HepG2 (cell line): ENCODE data around the gene ATG13. TPM values are rescaled to one million over a fixed set of nuclear protein-coding genes. Genes with fewer than 3 reads are reported as not detected.

ENCODE experiments used
- JARID2 ChIP-seq: sonication (generic); formaldehyde crosslinking; IDR thresholded peaks from 2 replicates; pipeline ENCODE4 v1.8.1; 2023; ENCODE audit warnings: missing genetic modification reagents, inconsistent platforms; ENCODE audit not compliant: insufficient replicate concordance
- KDM6A ChIP-seq: IDR thresholded peaks from 2 replicates; pipeline ENCODE4 v1.6.1; 2016; ENCODE audit warnings: low read depth
- MEIS2 ChIP-seq: sonication (generic); formaldehyde crosslinking; IDR thresholded peaks from 2 replicates; pipeline ENCODE4 v1.9.0; 2021; ENCODE audit warnings: mild to moderate bottlenecking, missing genetic modification reagents
- NR3C1 ChIP-seq: sonication (generic); formaldehyde crosslinking; IDR thresholded peaks from 2 replicates; pipeline ENCODE4 v1.4.0; 2020; ENCODE audit warnings: missing genetic modification reagents
- PRDM15 ChIP-seq: sonication (generic); formaldehyde crosslinking; IDR thresholded peaks from 2 replicates; pipeline ENCODE4 v1.4.0; 2020; ENCODE audit warnings: missing genetic modification reagents
- PTBP1 ChIP-seq: fragments of 200-400 bp; formaldehyde crosslinking; IDR thresholded peaks from 2 replicates; pipeline ENCODE4 v1.6.1; 2018; ENCODE audit warnings: low read length, low read depth; ENCODE audit not compliant: poor library complexity, severe bottlenecking
- SRSF1 ChIP-seq: fragments of 200-400 bp; formaldehyde crosslinking; optimal IDR thresholded peaks from 2 replicates; pipeline ENCODE3; 2017; ENCODE audit warnings: mild to moderate bottlenecking, low read depth, low read length, moderate library complexity
- SUZ12 ChIP-seq: fragments of 150-350 bp; IDR thresholded peaks from 2 replicates; pipeline ENCODE4 v1.6.1; 2014; ENCODE audit warnings: low read depth, low read length
- ZFY ChIP-seq: sonication (generic); formaldehyde crosslinking; IDR thresholded peaks from 2 replicates; pipeline ENCODE4 v1.4.0; 2020; ENCODE audit warnings: missing genetic modification reagents
- ZNF263 ChIP-seq: sonication (generic); formaldehyde crosslinking; IDR thresholded peaks from 2 replicates; pipeline ENCODE4 v1.4.0; 2020; ENCODE audit warnings: missing genetic modification reagents
- polyA plus RNA-seq, 8 experiments: library from polyadenylated mRNA; depleted of rRNA in 3 of 8; stranded (reverse) in 7 of 8; unstranded in 1 of 8; fragments of >200 nt; fragmentation: Illumina TruSeq in 4 of 8; extraction: Trizol in 4 of 8; gene quantifications; 2 replicates each; pipeline versions ENCODE4 v1.2.1 to v1.2.3, GENCODE V29; 2011 to 2016; ENCODE audit warnings: low read depth in 4 of 8, missing spikeins in 1 of 8, mixed read lengths in 1 of 8; ENCODE audit not compliant: insufficient read depth in 1 of 8
- total RNA-seq, 5 experiments: library from RNA; depleted of rRNA; stranded (reverse); fragments of >200 nt; fragmentation: Illumina TruSeq; extraction: Trizol; gene quantifications; 2 replicates each; pipeline ENCODE4 v1.2.3, GENCODE V29; 2016; ENCODE audit warnings: low read depth in 1 of 5
- TF ChIP-seq, protein P1 (sequence below): sonication (generic); formaldehyde crosslinking; IDR thresholded peaks from 2 replicates; pipeline ENCODE4 v1.4.0; 2020; ENCODE audit warnings: low read depth, missing genetic modification reagents

Gene ATG13
- total and polyA plus RNA-seq, 2 of the 13 experiments (the other 11 are each of a cell fraction or from before 2014, with no cell fraction given): 55.0 to 77.3 TPM

DNA sequence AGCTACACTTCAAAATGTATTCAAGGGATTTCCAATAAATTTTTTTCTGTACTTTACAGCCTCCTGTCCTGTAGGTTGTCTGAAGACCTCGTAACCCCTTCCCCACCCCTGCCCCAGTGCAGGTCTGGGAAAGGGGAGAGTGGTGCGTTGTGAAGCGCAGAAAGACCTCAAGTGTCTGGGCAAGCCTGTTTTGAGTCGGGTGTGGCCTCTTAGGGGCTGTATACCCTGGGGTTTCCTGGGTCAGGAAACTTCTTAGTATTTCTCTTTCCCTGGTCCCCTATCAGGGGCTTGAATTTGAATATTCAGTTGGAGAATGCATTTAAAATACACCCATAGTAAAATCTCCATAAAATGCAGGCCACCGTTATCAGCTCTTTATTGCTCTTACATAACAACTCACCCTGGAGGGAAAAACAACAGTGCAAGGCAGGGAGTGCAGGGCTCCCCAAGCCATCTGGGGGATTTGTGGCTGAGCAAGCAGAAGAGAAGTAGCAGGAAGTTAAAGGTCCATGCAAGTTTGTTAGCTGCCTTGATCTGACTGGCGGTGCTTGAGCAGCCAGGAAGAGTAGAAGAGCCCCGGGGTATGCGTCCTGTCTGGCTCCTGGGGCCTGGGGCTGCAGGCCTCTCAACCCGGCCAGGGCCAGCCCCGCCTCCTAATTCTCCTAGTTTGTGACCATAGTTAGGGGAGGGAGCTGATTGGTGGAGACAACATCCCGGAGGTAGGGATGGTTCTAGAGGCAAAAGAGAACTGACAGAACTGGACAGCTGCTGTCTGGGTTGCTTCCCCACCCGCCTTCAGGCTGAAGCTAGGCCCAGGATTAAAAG, 57.3 kb downstream of the ATG13 start (continued):
- TF ChIP-seq PRDM15 (CRISPR knock-in tag) (no peak), SUZ12 (no peak), JARID2 (no peak), NR3C1 (CRISPR knock-in tag) (no peak), SRSF1 (no peak), MEIS2 (CRISPR knock-in tag) (no peak), KDM6A (CRISPR knock-in tag) (no peak), ZNF263 (CRISPR knock-in tag) (no peak), ZFY (CRISPR knock-in tag) (peak; percentile 7; the same call in 1 of the 2 replicates), PTBP1 (no peak)
- TF ChIP-seq, protein P1, sequence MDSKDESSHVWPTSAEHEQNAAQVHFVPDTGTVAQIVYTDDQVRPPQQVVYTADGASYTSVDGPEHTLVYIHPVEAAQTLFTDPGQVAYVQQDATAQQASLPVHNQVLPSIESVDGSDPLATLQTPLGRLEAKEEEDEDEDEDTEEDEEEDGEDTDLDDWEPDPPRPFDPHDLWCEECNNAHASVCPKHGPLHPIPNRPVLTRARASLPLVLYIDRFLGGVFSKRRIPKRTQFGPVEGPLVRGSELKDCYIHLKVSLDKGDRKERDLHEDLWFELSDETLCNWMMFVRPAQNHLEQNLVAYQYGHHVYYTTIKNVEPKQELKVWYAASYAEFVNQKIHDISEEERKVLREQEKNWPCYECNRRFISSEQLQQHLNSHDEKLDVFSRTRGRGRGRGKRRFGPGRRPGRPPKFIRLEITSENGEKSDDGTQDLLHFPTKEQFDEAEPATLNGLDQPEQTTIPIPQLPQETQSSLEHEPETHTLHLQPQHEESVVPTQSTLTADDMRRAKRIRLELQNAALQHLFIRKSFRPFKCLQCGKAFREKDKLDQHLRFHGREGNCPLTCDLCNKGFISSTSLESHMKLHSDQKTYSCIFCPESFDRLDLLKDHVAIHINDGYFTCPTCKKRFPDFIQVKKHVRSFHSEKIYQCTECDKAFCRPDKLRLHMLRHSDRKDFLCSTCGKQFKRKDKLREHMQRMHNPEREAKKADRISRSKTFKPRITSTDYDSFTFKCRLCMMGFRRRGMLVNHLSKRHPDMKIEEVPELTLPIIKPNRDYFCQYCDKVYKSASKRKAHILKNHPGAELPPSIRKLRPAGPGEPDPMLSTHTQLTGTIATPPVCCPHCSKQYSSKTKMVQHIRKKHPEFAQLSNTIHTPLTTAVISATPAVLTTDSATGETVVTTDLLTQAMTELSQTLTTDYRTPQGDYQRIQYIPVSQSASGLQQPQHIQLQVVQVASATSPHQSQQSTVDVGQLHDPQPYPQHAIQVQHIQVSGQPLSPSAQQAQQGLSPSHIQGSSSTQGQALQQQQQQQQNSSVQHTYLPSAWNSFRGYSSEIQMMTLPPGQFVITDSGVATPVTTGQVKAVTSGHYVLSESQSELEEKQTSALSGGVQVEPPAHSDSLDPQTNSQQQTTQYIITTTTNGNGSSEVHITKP (CRISPR knock-in tag): no peak
